ENCODE measurements around the gene BPIFB1. TPM values are rescaled to one million over a fixed set of nuclear protein-coding genes. Genes with fewer than 3 reads are reported as not detected.

Gene BPIFB1
- total and polyA plus RNA-seq, 2 experiments from 2014 or later: 0.10 to 0.85 TPM

DNA sequence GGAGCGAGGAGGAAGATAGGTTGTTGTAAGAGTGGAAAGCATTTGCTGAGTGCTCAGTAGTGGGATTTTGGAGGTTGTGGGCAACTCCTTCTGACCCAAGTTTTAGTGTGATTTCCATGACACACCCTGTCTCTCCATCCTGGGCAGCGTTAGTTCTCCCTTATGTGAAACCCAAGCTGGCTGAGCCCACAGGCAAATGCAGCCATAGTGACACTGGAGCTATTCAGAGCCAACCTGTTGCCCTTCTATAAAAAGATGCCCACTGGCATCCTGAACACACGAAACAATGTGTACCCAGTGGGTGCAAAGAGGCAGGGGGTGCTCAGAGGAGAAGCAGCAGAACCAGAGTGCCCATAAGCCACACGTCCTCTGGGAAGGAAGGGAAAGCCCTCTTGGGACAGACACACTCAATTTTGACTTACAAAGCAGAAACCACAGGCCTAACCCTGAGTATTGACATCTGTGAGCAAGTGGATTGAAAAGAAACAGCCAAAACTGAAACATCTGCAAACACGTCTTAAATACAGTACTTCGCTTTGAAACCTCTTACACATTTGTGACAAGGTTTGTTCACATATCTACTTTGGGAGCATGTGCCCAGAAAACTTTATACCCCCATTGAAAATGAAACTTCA is 54.6 kb downstream of the BPIFB1 start:
- WGBS (ENCODE audit: low lambda C conversion rate, missing lambda C conversion rate): 81% methylated on average over 6 of the region's 6 CpGs
- Histone ChIP-seq H3K27ac (no peak overlapping the region), H4K20me1 (ENCODE audit: insufficient read depth, poor library complexity, severe bottlenecking) (no peaks in the 10 kb centered on the region), H3K4me1 (ENCODE audit: insufficient read depth) (no peaks in the 10 kb centered on the region), H3K9me2 (replicated peaks; ENCODE audit: insufficient read depth) (no peaks in the 10 kb centered on the region), H2AFZ (no peak overlapping the region), H3K27me3 (no peaks in the 10 kb centered on the region), H3K4me3 (no peak overlapping the region), H3K4me2 (no peak overlapping the region), H3K79me2 (no peaks in the 10 kb centered on the region), H3K36me3 (replicated peaks; ENCODE audit: insufficient read depth, low read depth) (no peaks in the 10 kb centered on the region), H3K9me3 (ENCODE audit: low read depth) (no peaks in the 10 kb centered on the region)
- no peak for TF ChIP-seq EZH2 (IDR thresholded peaks at IDR 0.05; ENCODE audit: borderline replicate concordance)
- TF ChIP-seq, protein P1, sequence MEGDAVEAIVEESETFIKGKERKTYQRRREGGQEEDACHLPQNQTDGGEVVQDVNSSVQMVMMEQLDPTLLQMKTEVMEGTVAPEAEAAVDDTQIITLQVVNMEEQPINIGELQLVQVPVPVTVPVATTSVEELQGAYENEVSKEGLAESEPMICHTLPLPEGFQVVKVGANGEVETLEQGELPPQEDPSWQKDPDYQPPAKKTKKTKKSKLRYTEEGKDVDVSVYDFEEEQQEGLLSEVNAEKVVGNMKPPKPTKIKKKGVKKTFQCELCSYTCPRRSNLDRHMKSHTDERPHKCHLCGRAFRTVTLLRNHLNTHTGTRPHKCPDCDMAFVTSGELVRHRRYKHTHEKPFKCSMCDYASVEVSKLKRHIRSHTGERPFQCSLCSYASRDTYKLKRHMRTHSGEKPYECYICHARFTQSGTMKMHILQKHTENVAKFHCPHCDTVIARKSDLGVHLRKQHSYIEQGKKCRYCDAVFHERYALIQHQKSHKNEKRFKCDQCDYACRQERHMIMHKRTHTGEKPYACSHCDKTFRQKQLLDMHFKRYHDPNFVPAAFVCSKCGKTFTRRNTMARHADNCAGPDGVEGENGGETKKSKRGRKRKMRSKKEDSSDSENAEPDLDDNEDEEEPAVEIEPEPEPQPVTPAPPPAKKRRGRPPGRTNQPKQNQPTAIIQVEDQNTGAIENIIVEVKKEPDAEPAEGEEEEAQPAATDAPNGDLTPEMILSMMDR (IDR thresholded peaks at IDR 0.05; ENCODE audit: poor library complexity): no peak
- no peak for TF ChIP-seq EZH2phosphoT487 (IDR thresholded peaks at IDR 0.05; ENCODE audit: low read depth, severe bottlenecking, unreplicated experiment)
- DNase-seq (ENCODE audit: low spot score): no peak

DNA sequence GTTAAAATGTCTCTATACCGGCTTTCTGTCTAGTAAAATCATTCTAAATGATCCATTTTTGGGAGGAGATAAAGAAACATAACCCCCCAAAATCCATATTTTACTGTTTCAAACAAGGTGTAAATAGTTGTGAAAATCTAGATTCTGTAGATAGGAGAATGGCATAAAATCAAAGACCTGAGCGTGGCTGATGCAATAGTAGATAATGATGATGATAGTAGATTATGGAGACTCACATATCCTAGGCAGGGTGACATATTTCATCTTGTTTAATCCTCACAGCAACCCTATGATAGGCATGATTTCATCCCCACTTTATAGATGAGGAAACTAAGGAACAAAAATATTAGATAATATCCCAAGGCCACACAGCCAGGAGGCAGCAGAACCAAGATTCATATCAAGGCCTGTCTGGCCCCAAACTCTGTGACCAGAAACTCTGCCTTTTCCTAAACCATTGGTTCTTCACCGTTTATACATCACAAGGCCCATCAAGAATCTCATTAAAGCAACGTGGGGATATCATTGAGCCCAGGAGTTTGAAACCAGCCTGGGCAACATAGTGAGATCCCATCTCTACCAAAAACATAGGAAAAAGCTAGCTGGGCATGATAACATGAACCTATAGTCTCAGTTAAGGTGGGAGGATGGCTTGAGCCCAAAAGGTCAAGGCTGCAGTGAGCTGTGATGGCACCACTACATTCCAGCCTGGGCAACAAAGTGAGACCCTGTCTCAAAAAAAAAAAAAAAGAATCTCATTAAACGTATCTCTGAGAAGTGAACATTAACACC is 55.6 kb downstream of the BPIFB1 start:
- no peak overlapping the region for H3K4me3 ChIP-seq
- no peaks in the 10 kb centered on the region for H3K4me1 ChIP-seq (ENCODE audit: insufficient read depth)
- no peaks in the 10 kb centered on the region for H3K27me3 ChIP-seq
- no peak overlapping the region for H3K27ac ChIP-seq
- no peaks in the 10 kb centered on the region for H3K36me3 ChIP-seq (replicated peaks; ENCODE audit: insufficient read depth, low read depth)
- no peak for DNase-seq (ENCODE audit: low spot score)
- 86% methylated on average over 5 of the region's 5 CpGs for WGBS (ENCODE audit: low lambda C conversion rate, missing lambda C conversion rate)
- no peaks in the 10 kb centered on the region for H3K79me2 ChIP-seq
- no peaks in the 10 kb centered on the region for H4K20me1 ChIP-seq (ENCODE audit: insufficient read depth, poor library complexity, severe bottlenecking)
- no peaks in the 10 kb centered on the region for H3K9me3 ChIP-seq (ENCODE audit: low read depth)
- TF ChIP-seq EZH2 (IDR thresholded peaks at IDR 0.05; ENCODE audit: borderline replicate concordance) (no peak), EZH2phosphoT487 (IDR thresholded peaks at IDR 0.05; ENCODE audit: low read depth, severe bottlenecking, unreplicated experiment) (no peak)
- TF ChIP-seq, protein P1 (IDR thresholded peaks at IDR 0.05; ENCODE audit: poor library complexity): no peak
- no peaks in the 10 kb centered on the region for H3K9me2 ChIP-seq (replicated peaks; ENCODE audit: insufficient read depth)
- no peak overlapping the region for H3K4me2 ChIP-seq
- H2AFZ ChIP-seq: no peak overlapping the region

DNA sequence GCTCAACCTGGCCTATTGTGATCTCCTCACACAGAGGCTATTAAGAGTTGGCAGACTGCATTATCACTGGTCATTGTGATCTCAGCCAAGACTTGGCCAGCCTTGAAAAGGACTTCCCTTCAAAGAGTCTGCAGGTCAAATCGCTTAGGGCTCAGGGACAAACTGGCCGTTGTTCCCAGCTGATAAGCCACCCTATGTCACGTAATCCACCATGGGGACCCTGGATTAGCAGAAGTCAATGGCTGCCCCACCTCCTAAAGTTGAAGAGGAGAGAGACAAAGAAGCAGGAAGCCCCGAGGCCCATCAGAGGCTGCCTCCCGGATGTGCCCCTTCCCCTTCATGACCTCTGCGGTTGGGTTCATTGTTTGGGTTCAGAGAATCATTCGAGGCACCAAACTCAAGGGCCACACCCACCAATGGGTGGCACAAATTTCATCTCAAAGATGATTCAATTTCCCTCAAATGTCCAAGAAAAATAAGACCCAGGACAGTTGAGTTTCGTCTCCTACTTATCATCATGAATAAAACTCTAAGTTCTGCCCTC is 56.6 kb downstream of the BPIFB1 start:
- no peaks in the 10 kb centered on the region for H3K9me2 ChIP-seq (replicated peaks; ENCODE audit: insufficient read depth)
- H3K4me3 ChIP-seq: no peak overlapping the region
- no peaks in the 10 kb centered on the region for H3K9me3 ChIP-seq (ENCODE audit: low read depth)
- no peak for TF ChIP-seq EZH2 (IDR thresholded peaks at IDR 0.05; ENCODE audit: borderline replicate concordance)
- TF ChIP-seq, protein P1 (IDR thresholded peaks at IDR 0.05; ENCODE audit: poor library complexity): no peak
- no peak overlapping the region for H3K27ac ChIP-seq
- no peak overlapping the region for H2AFZ ChIP-seq
- no peak for DNase-seq (ENCODE audit: low spot score)
- H3K4me2 ChIP-seq: no peak overlapping the region
- no peaks in the 10 kb centered on the region for H4K20me1 ChIP-seq (ENCODE audit: insufficient read depth, poor library complexity, severe bottlenecking)
- no peaks in the 10 kb centered on the region for H3K4me1 ChIP-seq (ENCODE audit: insufficient read depth)
- WGBS (ENCODE audit: low lambda C conversion rate, missing lambda C conversion rate): 59% methylated on average over 8 of the region's 8 CpGs
- H3K27me3 ChIP-seq: no peaks in the 10 kb centered on the region
- H3K36me3 ChIP-seq (replicated peaks; ENCODE audit: insufficient read depth, low read depth): no peaks in the 10 kb centered on the region
- no peaks in the 10 kb centered on the region for H3K79me2 ChIP-seq
